A549 (cell line): Measurements from ENCODE around the gene MIPOL1. TPM values are rescaled to one million over a fixed set of nuclear protein-coding genes. Genes with fewer than 3 reads are reported as not detected.

Source experiments
- ATAC-seq, 2 experiments: fragments of 200-7000 bp in 1 of 2; fragments of >200 bp in 1 of 2; cut with Nextera tagmentation in 1 of 2; cut with Tn5 transposase in 1 of 2; 3 replicates each; pipeline versions ENCODE4 v1.8.0 to v1.9.1; 2018 to 2020; ENCODE audit warnings: mild to moderate bottlenecking in 1 of 2, moderate library complexity in 1 of 2
- CTCF ChIA-PET: fragments of 300-600 bp; sonication (Branson Sonifier 250); formaldehyde crosslinking; extraction: SDS; loops from one replicate; lab custom pipeline; 2021; ENCODE audit warnings: antibody characterized with exemption, inconsistent platforms; lab: Yijun Ruan, JAX
- POLR2A ChIA-PET: fragments of 350-600 bp; formaldehyde crosslinking; extraction: SDS; loops from one replicate; lab custom pipeline; 2021; ENCODE audit warnings: antibody characterized with exemption, inconsistent platforms; lab: Yijun Ruan, JAX
- DNase-seq, 2 experiments: peaks; one replicate each; pipeline versions ENCODE4 v3.0.0 to v3.0.0-alpha.2; 2011 to 2016; ENCODE audit warnings: low read depth in 1 of 2, low spot score in 1 of 2
- FAIRE-seq: peaks from 2 replicates; lab custom pipeline; 2011; peaks lifted over from hg19 to GRCh38; lab: Jason Lieb, UNC
- H3K27ac ChIP-seq, 2 experiments: fragments of >200 bp; sonication (Bioruptor Twin); formaldehyde crosslinking; 3 replicates each; pipeline ENCODE4 v1.5.1; 2016 to 2017
- H3K4me1 ChIP-seq: fragments of >200 bp; sonication (Bioruptor Twin); formaldehyde crosslinking; 3 replicates; pipeline ENCODE4 v1.6.1; 2016
- H3K4me2 ChIP-seq: fragments of >200 bp; sonication (Bioruptor Twin); formaldehyde crosslinking; 3 replicates; pipeline ENCODE4 v1.6.1; 2016
- H3K4me3 ChIP-seq: fragments of >200 bp; sonication (Bioruptor Twin); formaldehyde crosslinking; 3 replicates; pipeline ENCODE4 v1.5.1; 2016
- H3K9me3 ChIP-seq: fragments of >200 bp; sonication (Bioruptor Twin); formaldehyde crosslinking; 3 replicates; pipeline ENCODE4 v1.6.1; 2016
- CEBPB ChIP-seq, 2 experiments: fragments of >200 bp in 1 of 2; sonication (Bioruptor Twin) in 1 of 2; formaldehyde crosslinking in 1 of 2; IDR thresholded peaks; 2 replicates each; pipeline ENCODE4 v1.6.1; 2012 to 2016
- CHD2 ChIP-seq: fragments of 150-350 bp; IDR thresholded peaks from 2 replicates; pipeline ENCODE4 v1.6.1; 2014; ENCODE audit warnings: low read length; ENCODE audit not compliant: partially characterized antibody
- CHD4 ChIP-seq: fragments of 200-600 bp; sonication (generic); IDR thresholded peaks from 2 replicates; pipeline ENCODE4 v1.6.1; 2016; ENCODE audit warnings: antibody characterized with exemption, mild to moderate bottlenecking, borderline replicate concordance
- E2F6 ChIP-seq: IDR thresholded peaks from 2 replicates; pipeline ENCODE4 v1.6.1; 2012; ENCODE audit warnings: low read depth, borderline replicate concordance
- ELK1 ChIP-seq: fragments of 150-350 bp; IDR thresholded peaks from 2 replicates; pipeline ENCODE4 v1.6.1; 2014; ENCODE audit warnings: low read depth, mild to moderate bottlenecking, low read length
- EP300 ChIP-seq, 2 experiments: fragments of >200 bp; sonication (Bioruptor Twin); formaldehyde crosslinking; IDR thresholded peaks; 2 replicates in 1 of 2; 3 replicates in 1 of 2; pipeline ENCODE4 v1.6.1; 2016 to 2017
- FOSL2 ChIP-seq, 2 experiments: fragments of 450-650 bp in 1 of 2; fragments of >200 bp in 1 of 2; sonication (Bioruptor Twin) in 1 of 2; formaldehyde crosslinking; IDR thresholded peaks; 2 replicates each; pipeline versions ENCODE4 v1.5.0 to v1.6.1; 2016 to 2020; ENCODE audit warnings: mild to moderate bottlenecking in 1 of 2, moderate library complexity in 1 of 2
- FOXS1 ChIP-seq: fragments of 250-450 bp; sonication (Bioruptor Pico); IDR thresholded peaks from 2 replicates; pipeline ENCODE4 v1.5.0; 2020; ENCODE audit warnings: mild to moderate bottlenecking, moderate library complexity
- HEYL ChIP-seq: fragments of 250-450 bp; sonication (Bioruptor Pico); IDR thresholded peaks from 2 replicates; pipeline ENCODE4 v1.8.0; 2021; ENCODE audit warnings: mild to moderate bottlenecking, moderate library complexity
- HOXA7 ChIP-seq: fragments of 250-450 bp; sonication (Bioruptor Pico); IDR thresholded peaks from 2 replicates; pipeline ENCODE4 v1.5.0; 2020; ENCODE audit warnings: mild to moderate bottlenecking, moderate library complexity
- MAX ChIP-seq: IDR thresholded peaks from 2 replicates; pipeline ENCODE4 v1.6.1; 2012
- MAZ ChIP-seq: fragments of 150-350 bp; IDR thresholded peaks from 2 replicates; pipeline ENCODE4 v1.6.1; 2014; ENCODE audit warnings: antibody characterized with exemption, low read depth, low read length, borderline replicate concordance
- NPAS2 ChIP-seq: fragments of 250-450 bp; sonication (Bioruptor Pico); IDR thresholded peaks from 2 replicates; pipeline ENCODE4 v1.8.0; 2022; ENCODE audit warnings: mild to moderate bottlenecking, moderate library complexity, borderline replicate concordance
- NR3C1 ChIP-seq: fragments of >200 bp; sonication (Bioruptor Twin); formaldehyde crosslinking; IDR thresholded peaks from 3 replicates; pipeline ENCODE4 v1.6.1; 2017
- POLR2A ChIP-seq: IDR thresholded peaks from 2 replicates; pipeline ENCODE4 v1.6.1; 2012; ENCODE audit warnings: mild to moderate bottlenecking, low read length
- POLR2AphosphoS2 ChIP-seq: conservative IDR thresholded peaks from 2 replicates; pipeline ENCODE4 v1.6.1; 2012; ENCODE audit warnings: low read length, improper control_type of control experiment, inconsistent platforms
- RNF2 ChIP-seq: fragments of 200-600 bp; sonication (generic); IDR thresholded peaks from 2 replicates; pipeline ENCODE4 v1.6.1; 2016; ENCODE audit warnings: low read depth, mild to moderate bottlenecking, antibody characterized with exemption, moderate library complexity, borderline replicate concordance
- TP53 ChIP-seq: fragments of 250-450 bp; sonication (Bioruptor Pico); IDR thresholded peaks from 2 replicates; pipeline ENCODE4 v1.5.0; 2021; ENCODE audit warnings: mild to moderate bottlenecking, moderate library complexity
- USF2 ChIP-seq: fragments of 450-650 bp; IDR thresholded peaks from 2 replicates; pipeline ENCODE4 v1.6.1; 2014; ENCODE audit warnings: antibody characterized with exemption
- ZC3H11A ChIP-seq: fragments of 450-650 bp; IDR thresholded peaks from 2 replicates; pipeline ENCODE4 v1.6.1; 2014; ENCODE audit warnings: antibody characterized with exemption, mild to moderate bottlenecking
- ZFP36 ChIP-seq: fragments of 450-650 bp; IDR thresholded peaks from 2 replicates; pipeline ENCODE4 v1.6.1; 2014; ENCODE audit warnings: borderline replicate concordance; ENCODE audit not compliant: partially characterized antibody
- WGBS: methylation state at CpG from one replicate; pipeline ENCODE4 v1.1.6; 2017; ENCODE audit errors: missing lambda C conversion rate; 5-methylcytosine and 5-hydroxymethylcytosine counted together
- polyA plus RNA-seq, 4 experiments: library from polyadenylated mRNA; depleted of rRNA in 3 of 4; stranded (reverse); fragments of >200 nt; fragmentation: RNase III in 1 of 4; extraction: RNeasy Plus Mini Kit Qiagen cat#74134 plus additional on column Dnase treatment in 1 of 4; gene quantifications; 2 replicates in 3 of 4; 3 replicates in 1 of 4; pipeline ENCODE4 v1.2.3, GENCODE V29; 2011 to 2017
- TF ChIP-seq, protein P1 (sequence below): fragments of 250-450 bp; sonication (Bioruptor Pico); IDR thresholded peaks from 2 replicates; pipeline ENCODE4 v1.5.0; 2021; ENCODE audit warnings: mild to moderate bottlenecking, moderate library complexity, borderline replicate concordance
- TF ChIP-seq, protein P2 (sequence below): fragments of 250-450 bp; sonication (Bioruptor Pico); IDR thresholded peaks from 2 replicates; pipeline ENCODE4 v1.5.0; 2020; ENCODE audit warnings: low read depth, mild to moderate bottlenecking, moderate library complexity
- TF ChIP-seq, protein P3 (sequence below): fragments of >200 bp; sonication (Bioruptor Twin); formaldehyde crosslinking; IDR thresholded peaks from 2 replicates; pipeline ENCODE4 v1.6.1; 2016

MIPOL1 gene
- polyA plus RNA-seq, 2 of the 4 experiments (the other 2 are of a cell fraction) = 5.2 to 13.4 TPM

- ChIA-PET CTCF (interaction anchor here (0.6 kb wide), 1 partner anchor 267 kb away, joined by 5 read pairs; the partner anchor contains the start of genes FOXA1 and TTC6), POLR2A (no interaction called here)
- no peak overlapping the region for H3K4me3 ChIP-seq
- WGBS = 67% methylated on average over 1 of the region's 1 CpG
- peaks cover 22% of the 10 kb centered on the region; the same call in 2 of the 3 replicates for H3K4me1 ChIP-seq
- H3K9me3 ChIP-seq = peaks cover 9% of the 10 kb centered on the region; the same call in 1 of the 3 replicates
- H3K27ac ChIP-seq = peak overlapping the region; percentile 43 to 45; a peak in 5 of 6 replicates
- TF ChIP-seq NPAS2 (CRISPR knock-in tag) = no peak
- TF ChIP-seq E2F6 = no peak
- TF ChIP-seq EP300 (IDR thresholded peaks at IDR 0.05) = no peak
- no peak for TF ChIP-seq RNF2
- no peak for TF ChIP-seq HOXA7
- TF ChIP-seq, protein P1, sequence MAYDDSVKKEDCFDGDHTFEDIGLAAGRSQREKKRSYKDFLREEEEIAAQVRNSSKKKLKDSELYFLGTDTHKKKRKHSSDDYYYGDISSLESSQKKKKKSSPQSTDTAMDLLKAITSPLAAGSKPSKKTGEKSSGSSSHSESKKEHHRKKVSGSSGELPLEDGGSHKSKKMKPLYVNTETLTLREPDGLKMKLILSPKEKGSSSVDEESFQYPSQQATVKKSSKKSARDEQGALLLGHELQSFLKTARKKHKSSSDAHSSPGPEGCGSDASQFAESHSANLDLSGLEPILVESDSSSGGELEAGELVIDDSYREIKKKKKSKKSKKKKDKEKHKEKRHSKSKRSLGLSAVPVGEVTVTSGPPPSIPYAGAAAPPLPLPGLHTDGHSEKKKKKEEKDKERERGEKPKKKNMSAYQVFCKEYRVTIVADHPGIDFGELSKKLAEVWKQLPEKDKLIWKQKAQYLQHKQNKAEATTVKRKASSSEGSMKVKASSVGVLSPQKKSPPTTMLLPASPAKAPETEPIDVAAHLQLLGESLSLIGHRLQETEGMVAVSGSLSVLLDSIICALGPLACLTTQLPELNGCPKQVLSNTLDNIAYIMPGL (CRISPR knock-in tag) = no peak
- no peak for TF ChIP-seq POLR2AphosphoS2
- TF ChIP-seq ELK1 = no peak
- TF ChIP-seq HEYL (CRISPR knock-in tag) = no peak
- TF ChIP-seq CHD4 = no peak
- no peak for TF ChIP-seq TP53 (CRISPR knock-in tag)
- TF ChIP-seq POLR2A = no peak
- TF ChIP-seq FOSL2 (IDR thresholded peaks at IDR 0.05) = no peak
- no peak for TF ChIP-seq FOSL2 (CRISPR knock-in tag; IDR thresholded peaks at IDR 0.05)
- TF ChIP-seq, protein P2, sequence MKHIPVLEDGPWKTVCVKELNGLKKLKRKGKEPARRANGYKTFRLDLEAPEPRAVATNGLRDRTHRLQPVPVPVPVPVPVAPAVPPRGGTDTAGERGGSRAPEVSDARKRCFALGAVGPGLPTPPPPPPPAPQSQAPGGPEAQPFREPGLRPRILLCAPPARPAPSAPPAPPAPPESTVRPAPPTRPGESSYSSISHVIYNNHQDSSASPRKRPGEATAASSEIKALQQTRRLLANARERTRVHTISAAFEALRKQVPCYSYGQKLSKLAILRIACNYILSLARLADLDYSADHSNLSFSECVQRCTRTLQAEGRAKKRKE (CRISPR knock-in tag) = no peak
- TF ChIP-seq ZC3H11A = no peak
- no peak for TF ChIP-seq USF2
- no peak for TF ChIP-seq NR3C1
- TF ChIP-seq MAZ = no peak
- DNase-seq (peak in 1 of 2 experiments; percentile 15), FAIRE-seq (no peak), ATAC-seq (peak in 1 of 2 experiments; percentile 68; a peak in 3 of 6 replicates)
- peak overlapping the region; percentile 67 for H3K4me2 ChIP-seq
Observed at GRCh38 chr14:37328673-37329072, 130.9 kb downstream of the MIPOL1 start.

DNA sequence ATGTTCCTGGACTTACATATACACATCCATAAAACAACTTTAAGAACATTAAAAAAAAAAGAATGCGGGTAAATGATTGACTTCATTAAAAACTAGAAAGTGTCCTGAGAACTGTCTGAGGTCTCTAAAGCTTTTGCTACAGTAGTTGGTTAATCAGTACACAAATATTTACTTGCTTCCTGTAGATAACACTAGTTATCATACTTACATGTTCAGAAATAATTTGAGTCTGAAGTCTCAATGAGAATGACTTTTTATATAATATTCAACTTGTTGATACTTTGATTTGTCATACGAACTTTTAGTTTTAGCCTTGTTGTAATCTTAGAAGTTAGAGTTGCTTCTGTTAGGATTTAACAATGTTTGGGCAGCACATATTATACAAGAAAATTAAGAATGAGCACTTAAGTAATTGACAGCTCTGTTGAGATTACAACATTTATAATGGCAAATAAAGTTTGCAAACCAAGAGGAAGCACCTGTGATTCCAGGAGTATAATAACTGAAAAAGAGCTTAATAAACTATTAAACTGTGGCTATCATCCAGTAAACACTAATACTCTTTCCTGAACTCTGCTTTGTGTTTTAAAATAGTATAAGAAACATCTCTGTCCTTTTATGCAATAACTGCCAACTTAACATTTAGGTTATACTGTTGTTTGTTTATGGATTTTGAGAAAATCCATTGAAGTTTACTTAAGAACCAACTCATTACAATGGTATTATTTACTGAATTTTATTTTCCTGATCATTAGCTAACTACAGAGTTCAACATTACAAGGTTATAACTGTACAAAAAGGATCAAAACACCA lies 131.7 kb downstream of the MIPOL1 start:
- ChIA-PET CTCF (interaction anchor here (0.6 kb wide), 1 partner anchor 266 kb away, joined by 5 read pairs; the partner anchor contains the start of genes FOXA1 and TTC6), POLR2A (no interaction called here)
- peaks cover 9% of the 10 kb centered on the region; the same call in 1 of the 3 replicates for H3K9me3 ChIP-seq
- H3K4me2 ChIP-seq = peak overlapping the region; percentile 67
- 6% methylated on average over 2 of the region's 2 CpGs for WGBS
- no peak overlapping the region for H3K4me3 ChIP-seq
- FAIRE-seq (peak; percentile 13), DNase-seq (peak; percentile 3 to 45), ATAC-seq (peak in 1 of 2 experiments; percentile 80; a peak in 3 of 6 replicates)
- H3K4me1 ChIP-seq = peaks cover 22% of the 10 kb centered on the region; the same call in 2 of the 3 replicates
- peak overlapping the region in 1 of 2 experiments; percentile 1; a peak in 2 of 6 replicates for H3K27ac ChIP-seq
- no peak for TF ChIP-seq MAX
- TF ChIP-seq FOSL2 (IDR thresholded peaks at IDR 0.05) = no peak
- peak; percentile 61 for TF ChIP-seq FOSL2 (CRISPR knock-in tag; IDR thresholded peaks at IDR 0.05)
- TF ChIP-seq, protein P3, sequence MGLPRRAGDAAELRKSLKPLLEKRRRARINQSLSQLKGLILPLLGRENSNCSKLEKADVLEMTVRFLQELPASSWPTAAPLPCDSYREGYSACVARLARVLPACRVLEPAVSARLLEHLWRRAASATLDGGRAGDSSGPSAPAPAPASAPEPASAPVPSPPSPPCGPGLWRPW = no peak
- TF ChIP-seq E2F6 = no peak
- no peak; a peak in 1 of 4 replicates for TF ChIP-seq CEBPB (IDR thresholded peaks at IDR 0.05)
- no peak for TF ChIP-seq ZFP36
- no peak for TF ChIP-seq CHD2
- no peak for TF ChIP-seq FOXS1 (CRISPR knock-in tag)
- TF ChIP-seq, protein P2 (CRISPR knock-in tag) = no peak
- TF ChIP-seq, protein P1 (CRISPR knock-in tag) = no peak
